Adrenal gland (tissue), 12 donors: ENCODE data around the gene DNAH2. TPM values are rescaled to one million over a fixed set of nuclear protein-coding genes. Genes with fewer than 3 reads are reported as not detected.
A peak's percentile ranks its signal among the peaks of the same experiment; 100 is the strongest.

Source experiments
- DNase-seq, 7 donors: peaks; one replicate each; pipeline ENCODE4 v3.0.0-alpha.2; 2019 to 2020
- H3K27ac ChIP-seq, 5 donors: fragments of 200-600 bp; sonication (generic) in 4 of 5; 1 replicate in 3 of 5; 2 replicates in 2 of 5; pipeline versions ENCODE4 v1.5.1 to v1.8.0; 2016 to 2020; ENCODE audit warnings: mild to moderate bottlenecking in 1 of 5
- H3K27me3 ChIP-seq: fragments of 200-600 bp; 2 replicates; pipeline ENCODE4 v1.8.0; 2021
- H3K36me3 ChIP-seq, 2 donors: fragments of 200-600 bp; replicated peaks in 1 of 2; 1 replicate in 1 of 2; 2 replicates in 1 of 2; pipeline versions ENCODE4 v1.5.1 to v1.8.0; 2018 to 2022
- H3K4me1 ChIP-seq, 2 donors: fragments of 200-600 bp; replicated peaks in 1 of 2; 1 replicate in 1 of 2; 2 replicates in 1 of 2; pipeline versions ENCODE4 v1.5.1 to v1.8.0; 2018 to 2021
- H3K4me3 ChIP-seq, 4 donors: fragments of 200-600 bp; sonication (generic) in 3 of 4; one replicate each; pipeline ENCODE4 v1.5.1; 2016 to 2018
- H3K9me3 ChIP-seq, 3 donors: fragments of 200-600 bp; sonication (generic) in 1 of 3; replicated peaks in 1 of 3; 1 replicate in 2 of 3; 2 replicates in 1 of 3; pipeline versions ENCODE4 v1.5.1 to v1.8.0; 2016 to 2021
- CTCF ChIP-seq, 6 experiments: fragments of 450-650 bp in 4 of 6; fragments of 200-600 bp in 2 of 6; sonication (generic) in 1 of 6; IDR thresholded peaks; 1 replicate in 5 of 6; 2 replicates in 1 of 6; pipeline versions ENCODE4 v1.5.1 to v1.8.0; 2016 to 2021; ENCODE audit warnings: antibody characterized with exemption in 6 of 6, mild to moderate bottlenecking in 2 of 6, moderate library complexity in 1 of 6
- POLR2A ChIP-seq, 2 donors: fragments of 450-650 bp; IDR thresholded peaks; one replicate each; pipeline ENCODE4 v1.6.1; 2017; ENCODE audit warnings: antibody characterized with exemption in 2 of 2, mild to moderate bottlenecking in 2 of 2, moderate library complexity in 1 of 2
- WGBS, 4 donors: extraction: QIAGEN DNeasy Blood & Tissue Kit in 2 of 4; methylation state at CpG; one replicate each; pipeline versions ENCODE4 v1.1.5 to v1.1.7; 2013 to 2017; 5-methylcytosine and 5-hydroxymethylcytosine counted together
- intact Hi-C, 2 donors: fragments of 100-400 bp; cut with DNase I; formaldehyde crosslinking; loops; one replicate each; pipeline versions ENCODE4 v1.14.1 to v1.15.0; 2022 to 2023
- polyA plus RNA-seq, 3 donors: library from polyadenylated mRNA; stranded (reverse); fragments of 200-250 nt in 2 of 3; fragments of 350-450 nt in 1 of 3; fragmentation: Illumina TruSeq in 1 of 3; extraction: RNeasy Lipid Tissue Mini Kit (QIAGEN cat#74804) in 1 of 3; gene quantifications; one replicate each; pipeline ENCODE4 v1.2.3, GENCODE V29; 2013 to 2014
- total RNA-seq, 9 donors: library from RNA; depleted of rRNA in 4 of 9; stranded (reverse); fragments of >200 nt in 4 of 9; fragments of 120-200 nt in 1 of 9; fragmentation: NEBNext Ultra II Directional in 1 of 9; extraction: Animal tissue kit (Norgen Biotek cat#: 25700) in 1 of 9; gene quantifications; one replicate each; pipeline versions ENCODE4 v1.1.0 to v1.2.4, GENCODE V29; 2013 to 2023
- donor health status: healthy with polysubstance abuse.
- donor health status: Bipolar disorder and iron deficiency.
- donor health status: DM: yes; HTN: yes; CAD: no.
- donor health status: DM: no; HTN: no; CAD: no.
- donor health status: DM: no; HTN: no; CAD: no.
- donor health status: DM: yes; HTN: yes; CAD: no.

DNAH2 gene
- total and polyA plus RNA-seq, 12 donors, result 0.02 to 0.26 (median 0.07) TPM

- Histone ChIP-seq H3K9me3 (no peaks in the 10 kb centered on the region), H3K4me1 (peaks cover 22 to 34% of the 10 kb centered on the region in 2 donors), H3K4me3 (peak overlapping the region; percentile 67 to 75 (median 74)), H3K36me3 (no peaks in the 10 kb centered on the region), H3K27ac (peak overlapping the region; percentile 98 to 99 (median 98)), H3K27me3 (no peaks in the 10 kb centered on the region)
- 0 to 2% (median 0%) methylated on average over 4 to 69 of the region's 69 CpGs for WGBS, 4 donors
- TF ChIP-seq CTCF (IDR thresholded peaks at IDR 0.05), result peak; percentile 70 to 92 (median 84)
- peak; percentile 27 to 80 for TF ChIP-seq POLR2A (IDR thresholded peaks at IDR 0.05)
- peak; percentile 97 to 99 (median 98) for DNase-seq
- intact Hi-C loops, result no loop called here
These were observed 117.6 kb downstream of the DNAH2 start for GRCh38 chr17:7834957-7835813.

GRCh38 chr17:7835814-7836595 is 118.5 kb downstream of the DNAH2 start:
- intact Hi-C loops, result no loop called here
- 0 to 2% (median 1%) methylated on average over 38 to 61 of the region's 61 CpGs for WGBS, 4 donors
- peak overlapping the region; percentile 98 to 99 (median 98) for H3K27ac ChIP-seq

GRCh38 chr17:7836596-7837407 is 119.3 kb downstream of the DNAH2 start:
- TF ChIP-seq CTCF (IDR thresholded peaks at IDR 0.05) (peak in 1 of 6 experiments; percentile 33), POLR2A (IDR thresholded peaks at IDR 0.05) (peak in 1 of 2 donors; percentile 77)

More at GRCh38 chr17:7835814-7836595, 118.5 kb downstream of the DNAH2 start:
- Histone ChIP-seq H3K27me3 (no peaks in the 10 kb centered on the region), H3K9me3 (no peaks in the 10 kb centered on the region), H3K4me1 (peaks cover 28 to 41% of the 10 kb centered on the region in 2 donors), H3K4me3 (peak overlapping the region; percentile 67 to 81 (median 74)), H3K36me3 (no peaks in the 10 kb centered on the region)
- peak in 6 of 7 donors; percentile 83 to 94 (median 86) for DNase-seq
- peak; percentile 72 to 96 for TF ChIP-seq POLR2A (IDR thresholded peaks at IDR 0.05)
- TF ChIP-seq CTCF (IDR thresholded peaks at IDR 0.05), result peak in 1 of 6 experiments; percentile 7

More at GRCh38 chr17:7836596-7837407, 119.3 kb downstream of the DNAH2 start:
- peak overlapping the region; percentile 98 to 99 (median 98) for H3K27ac ChIP-seq
- H3K4me1 ChIP-seq, result peaks cover 33 to 45% of the 10 kb centered on the region in 2 donors
- H3K27me3 ChIP-seq, result no peaks in the 10 kb centered on the region
- DNase-seq, result peak; percentile 89 to 97 (median 96)
- no peaks in the 10 kb centered on the region for H3K9me3 ChIP-seq
- intact Hi-C loops, result no loop called here
- H3K36me3 ChIP-seq, result no peaks in the 10 kb centered on the region
- 1 to 4% (median 2%) methylated on average over 17 to 19 of the region's 19 CpGs for WGBS, 4 donors
- H3K4me3 ChIP-seq, result peak overlapping the region in 3 of 4 donors; percentile 67 to 75 (median 72)
